Measurements from ENCODE around the gene NEK2. TPM values are rescaled to one million over a fixed set of nuclear protein-coding genes. Genes with fewer than 3 reads are reported as not detected.

Gene NEK2
- total RNA-seq, 2 donors from 2014 or later = 35.4 to 75.4 TPM

DNA sequence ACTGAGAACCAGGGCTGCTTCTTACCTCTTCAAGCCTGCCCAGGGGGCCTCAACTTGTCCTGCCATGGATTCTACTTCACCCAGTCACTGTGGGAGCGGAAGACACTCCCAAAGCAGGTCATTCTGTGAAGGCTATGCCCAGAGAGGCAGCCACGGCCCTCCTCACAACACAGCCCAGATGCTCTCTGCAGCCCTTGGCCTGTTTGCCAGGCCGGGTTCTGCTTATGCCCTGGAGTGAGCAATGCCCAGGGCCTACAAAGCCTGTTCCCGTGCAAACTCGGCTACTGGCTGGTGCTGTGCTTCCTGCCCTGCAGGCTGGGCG, 62.7 kb downstream of the NEK2 start:
- ATAC-seq (no peak), DNase-seq (ENCODE audit: low spot score in 2 of 2) (no peak)
- no peaks in the 10 kb centered on the region for H3K9me3 Mint-ChIP-seq
- no peak overlapping the region for H3K27ac Mint-ChIP-seq
- H3K36me3 Mint-ChIP-seq = no peaks in the 10 kb centered on the region

Other genes starting within 250 kb of the NEK2 start
- gene RD3, start 183.5 kb downstream of the NEK2 start, total RNA-seq = not detected
- gene SLC30A1, start 96.5 kb downstream of the NEK2 start, total RNA-seq = 1 to 10 TPM; 1.3 to 2.4 TPM
- gene LPGAT1, start 155.1 kb upstream of the NEK2 start, total RNA-seq = 10 to 100 TPM; 14.1 to 16.6 TPM